DND-41 (cell line): Measurements from ENCODE around the gene MGAT4B.

Experiments used
- EZH2 ChIP-seq: IDR thresholded peaks from 3 replicates; pipeline ENCODE4 v1.6.1; 2012; ENCODE audit warnings: borderline replicate concordance, low read depth, mild to moderate bottlenecking, moderate library complexity, low read length, inconsistent platforms; ENCODE audit not compliant: severe bottlenecking
- TF ChIP-seq, protein P1 (sequence below): IDR thresholded peaks from 2 replicates; pipeline ENCODE4 v1.5.1; 2012; ENCODE audit warnings: borderline replicate concordance, low read length, moderate library complexity, mild to moderate bottlenecking; ENCODE audit not compliant: poor library complexity, severe bottlenecking; ENCODE audit errors: extremely low read depth

DNA sequence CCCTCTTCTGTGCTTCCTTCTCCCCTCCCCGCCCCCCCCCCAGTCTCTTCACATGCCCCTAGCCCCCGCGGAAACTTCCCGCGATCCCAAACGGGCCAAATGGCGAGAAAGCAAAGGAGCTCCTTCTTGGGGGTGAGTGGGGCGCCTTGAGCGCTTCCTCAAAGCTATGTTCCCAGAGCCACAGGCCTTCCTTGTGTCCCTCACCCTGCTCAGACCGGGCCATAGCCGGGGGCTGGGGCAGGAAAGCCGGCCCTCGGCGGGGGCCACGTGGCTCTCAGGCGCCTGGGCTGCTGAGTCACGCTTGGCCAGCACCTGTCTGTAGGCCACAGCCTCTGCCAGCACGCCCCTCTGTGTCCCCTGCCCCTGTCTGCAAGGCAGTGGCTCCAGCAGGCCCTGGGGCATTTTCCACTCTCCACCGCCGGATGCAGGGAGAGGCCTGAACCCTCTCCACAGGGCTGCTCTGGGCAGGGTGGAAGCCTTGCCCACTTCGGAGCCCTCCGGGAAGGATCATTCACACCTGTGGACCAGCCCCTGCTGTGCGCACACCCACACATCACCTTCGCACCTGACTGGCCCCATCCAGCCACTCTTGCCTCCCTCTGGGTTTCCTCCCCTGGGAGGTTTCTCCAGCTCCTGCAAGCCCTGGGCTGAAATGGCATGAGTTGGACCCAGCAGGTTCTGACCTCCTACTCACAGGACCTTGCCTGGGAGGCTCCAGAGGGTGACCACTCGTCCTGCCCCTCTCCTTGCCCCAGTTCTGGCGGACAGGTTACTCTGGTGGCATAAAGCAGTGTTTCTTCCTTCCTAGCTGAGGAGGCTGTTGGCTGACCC is 12.8 kb upstream of the MGAT4B start:
- no peak for TF ChIP-seq EZH2
- TF ChIP-seq, protein P1, sequence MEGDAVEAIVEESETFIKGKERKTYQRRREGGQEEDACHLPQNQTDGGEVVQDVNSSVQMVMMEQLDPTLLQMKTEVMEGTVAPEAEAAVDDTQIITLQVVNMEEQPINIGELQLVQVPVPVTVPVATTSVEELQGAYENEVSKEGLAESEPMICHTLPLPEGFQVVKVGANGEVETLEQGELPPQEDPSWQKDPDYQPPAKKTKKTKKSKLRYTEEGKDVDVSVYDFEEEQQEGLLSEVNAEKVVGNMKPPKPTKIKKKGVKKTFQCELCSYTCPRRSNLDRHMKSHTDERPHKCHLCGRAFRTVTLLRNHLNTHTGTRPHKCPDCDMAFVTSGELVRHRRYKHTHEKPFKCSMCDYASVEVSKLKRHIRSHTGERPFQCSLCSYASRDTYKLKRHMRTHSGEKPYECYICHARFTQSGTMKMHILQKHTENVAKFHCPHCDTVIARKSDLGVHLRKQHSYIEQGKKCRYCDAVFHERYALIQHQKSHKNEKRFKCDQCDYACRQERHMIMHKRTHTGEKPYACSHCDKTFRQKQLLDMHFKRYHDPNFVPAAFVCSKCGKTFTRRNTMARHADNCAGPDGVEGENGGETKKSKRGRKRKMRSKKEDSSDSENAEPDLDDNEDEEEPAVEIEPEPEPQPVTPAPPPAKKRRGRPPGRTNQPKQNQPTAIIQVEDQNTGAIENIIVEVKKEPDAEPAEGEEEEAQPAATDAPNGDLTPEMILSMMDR: no peak
